ENCODE measurements around the gene TMPRSS7.

TMPRSS7 gene

DNA sequence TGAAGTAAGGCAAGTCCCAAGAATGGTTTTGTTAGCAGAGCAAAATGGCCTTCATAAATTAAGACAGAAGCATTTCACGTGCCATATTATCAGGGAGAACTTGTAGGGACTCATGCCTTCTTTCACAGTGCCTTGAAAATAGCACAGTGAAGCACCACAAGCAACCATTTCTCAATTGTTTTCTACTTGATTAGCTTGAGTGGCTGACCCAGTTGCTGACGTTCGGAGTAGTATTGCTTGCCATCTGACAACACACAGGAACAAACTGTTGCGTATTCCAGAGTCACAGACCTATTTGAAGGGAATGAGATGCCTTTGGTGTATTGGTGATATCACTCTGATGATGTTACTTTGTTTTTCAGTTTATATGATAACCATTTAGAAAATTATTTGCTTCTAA is 48.7 kb downstream of the TMPRSS7 start:
- TF ChIP-seq CTCF (IDR thresholded peaks at IDR 0.05; ENCODE audit: poor library complexity, severe bottlenecking), result no peak
- H3K27me3 ChIP-seq (ENCODE audit: insufficient read depth, poor library complexity, severe bottlenecking), result no peaks in the 10 kb centered on the region
- H3K4me3 ChIP-seq (ENCODE audit: severe bottlenecking), result no peak overlapping the region
- H3K36me3 ChIP-seq (ENCODE audit: low read depth), result no peaks in the 10 kb centered on the region
- no peak for ATAC-seq (ENCODE audit: low read depth)
- no peaks in the 10 kb centered on the region for H3K9me3 ChIP-seq (ENCODE audit: severe bottlenecking)
- DNase-seq (ENCODE audit: low spot score), result no peak
- H3K27ac ChIP-seq (ENCODE audit: poor library complexity, severe bottlenecking), result no peak overlapping the region
- H3K4me1 ChIP-seq (ENCODE audit: insufficient read depth, poor library complexity, severe bottlenecking), result peaks cover 11% of the 10 kb centered on the region

- no peak for TF ChIP-seq CTCF (IDR thresholded peaks at IDR 0.05; ENCODE audit: poor library complexity, severe bottlenecking)
- Histone ChIP-seq H3K4me1 (ENCODE audit: insufficient read depth, poor library complexity, severe bottlenecking) (peaks cover 17% of the 10 kb centered on the region), H3K27ac (ENCODE audit: poor library complexity, severe bottlenecking) (peak overlapping the region; percentile 62), H3K9me3 (ENCODE audit: severe bottlenecking) (no peaks in the 10 kb centered on the region), H3K27me3 (ENCODE audit: insufficient read depth, poor library complexity, severe bottlenecking) (no peaks in the 10 kb centered on the region), H3K36me3 (ENCODE audit: low read depth) (no peaks in the 10 kb centered on the region), H3K4me3 (ENCODE audit: severe bottlenecking) (no peak overlapping the region)
- peak; percentile 28; the same call in 1 of the 3 replicates for ATAC-seq (ENCODE audit: low read depth)
- no peak for DNase-seq (ENCODE audit: low spot score)
These were observed 50.6 kb downstream of the TMPRSS7 start for GRCh38 chr3:112084980-112085705.

DNA sequence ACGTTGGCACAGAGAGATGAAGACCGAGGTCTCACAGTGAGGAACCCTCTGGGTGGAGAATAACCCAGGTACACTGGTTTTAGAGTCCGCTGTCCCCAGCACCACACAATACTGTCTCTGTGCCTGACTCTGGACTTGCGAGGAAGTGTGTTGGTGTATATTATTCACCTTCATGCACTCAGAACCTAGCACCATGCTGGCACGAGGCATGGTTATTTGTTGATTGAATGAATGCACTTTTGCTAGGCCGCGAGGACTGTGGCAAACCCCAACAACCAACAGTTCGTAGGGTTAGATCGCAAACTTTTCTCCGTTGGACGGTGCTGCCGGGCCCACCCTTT is 51.2 kb downstream of the TMPRSS7 start:
- Histone ChIP-seq H3K9me3 (ENCODE audit: severe bottlenecking) (no peaks in the 10 kb centered on the region), H3K4me3 (ENCODE audit: severe bottlenecking) (peak overlapping the region; percentile 57), H3K4me1 (ENCODE audit: insufficient read depth, poor library complexity, severe bottlenecking) (peaks cover 17% of the 10 kb centered on the region), H3K27ac (ENCODE audit: poor library complexity, severe bottlenecking) (peak overlapping the region; percentile 62), H3K36me3 (ENCODE audit: low read depth) (no peaks in the 10 kb centered on the region), H3K27me3 (ENCODE audit: insufficient read depth, poor library complexity, severe bottlenecking) (no peaks in the 10 kb centered on the region)
- ATAC-seq (ENCODE audit: low read depth) (no peak; the same call in 2 of the 3 replicates), DNase-seq (ENCODE audit: low spot score) (no peak)
- no peak for TF ChIP-seq CTCF (IDR thresholded peaks at IDR 0.05; ENCODE audit: poor library complexity, severe bottlenecking)

GRCh38 chr3:112086076-112086854 is 51.7 kb downstream of the TMPRSS7 start, which contains the start of gene C3orf52:
Gene C3orf52 (plus strand): TSS chr3:112086389. CDS start chr3:112086408, 19 bp downstream.
- peak; percentile 83 for DNase-seq (ENCODE audit: low spot score)
- no peak for TF ChIP-seq CTCF (IDR thresholded peaks at IDR 0.05; ENCODE audit: poor library complexity, severe bottlenecking)
- H3K36me3 ChIP-seq (ENCODE audit: low read depth), result no peaks in the 10 kb centered on the region
- no peaks in the 10 kb centered on the region for H3K27me3 ChIP-seq (ENCODE audit: insufficient read depth, poor library complexity, severe bottlenecking)
- peak; percentile 90 for ATAC-seq (ENCODE audit: low read depth)
- H3K9me3 ChIP-seq (ENCODE audit: severe bottlenecking), result no peaks in the 10 kb centered on the region
- H3K4me3 ChIP-seq (ENCODE audit: severe bottlenecking), result peak within 1 kb of the TSS; percentile 57
- peaks cover 17% of the 10 kb centered on the region for H3K4me1 ChIP-seq (ENCODE audit: insufficient read depth, poor library complexity, severe bottlenecking)
- H3K27ac ChIP-seq (ENCODE audit: poor library complexity, severe bottlenecking), result peak within 1 kb of the TSS; percentile 62
